Measurements from ENCODE around the gene EPS8. TPM values are rescaled to one million over a fixed set of nuclear protein-coding genes. Genes with fewer than 3 reads are reported as not detected.

EPS8 gene
- total RNA-seq, 1 experiment from 2014 or later = 7.5 TPM

GRCh38 chr12:15574353-15574752, 214.8 kb downstream of the EPS8 start (continued):
- TF ChIP-seq AFF4 (CRISPR knock-in tag; IDR thresholded peaks at IDR 0.05; ENCODE audit: borderline replicate concordance) (no peak), E2F4 (CRISPR knock-in tag; IDR thresholded peaks at IDR 0.05; ENCODE audit: borderline replicate concordance, low read depth) (no peak), HMGXB4 (CRISPR knock-in tag; IDR thresholded peaks at IDR 0.05) (no peak), ATF6 (CRISPR knock-in tag; IDR thresholded peaks at IDR 0.05) (no peak), ZNF263 (CRISPR knock-in tag; IDR thresholded peaks at IDR 0.05; ENCODE audit: low read depth) (no peak)

Other genes with a start within 250 kb of the EPS8 start
- gene STRAP, start 93.0 kb upstream of the EPS8 start, total RNA-seq (2021) = 196 to 221 TPM (median 201 TPM) in 3 replicates
- gene DERA, start 121.9 kb upstream of the EPS8 start, total RNA-seq (2021) = 21.2 to 23.7 TPM (median 22.4 TPM) in 3 replicates